ENCODE results near the gene TATDN2. TPM values are rescaled to one million over a fixed set of nuclear protein-coding genes. Genes with fewer than 3 reads are reported as not detected.

The TATDN2 gene
- total RNA-seq, 1 donor from 2014 or later, result 18.8 TPM

DNA sequence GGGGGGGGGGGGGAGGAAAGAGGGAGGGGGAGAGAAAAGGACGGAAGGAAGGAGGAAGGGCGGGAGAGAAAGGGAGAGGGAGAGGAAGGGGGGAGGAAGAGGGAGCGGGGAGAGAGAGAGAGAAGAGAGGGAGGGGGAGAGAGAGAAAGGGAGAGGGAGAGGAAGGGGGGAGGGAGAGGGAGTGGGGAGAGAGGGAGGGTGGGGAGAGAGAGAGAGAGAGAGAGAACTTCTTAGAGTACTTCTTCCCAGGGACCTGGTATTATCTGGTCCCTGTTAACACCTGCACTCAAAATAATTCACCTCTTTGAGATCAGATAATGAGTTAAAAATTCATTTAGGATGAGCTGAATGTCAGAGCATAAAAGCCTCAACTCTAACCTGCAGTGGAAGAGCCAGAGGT lies 71.5 kb downstream of the TATDN2 start:
- DNase-seq, result no peak

DNA sequence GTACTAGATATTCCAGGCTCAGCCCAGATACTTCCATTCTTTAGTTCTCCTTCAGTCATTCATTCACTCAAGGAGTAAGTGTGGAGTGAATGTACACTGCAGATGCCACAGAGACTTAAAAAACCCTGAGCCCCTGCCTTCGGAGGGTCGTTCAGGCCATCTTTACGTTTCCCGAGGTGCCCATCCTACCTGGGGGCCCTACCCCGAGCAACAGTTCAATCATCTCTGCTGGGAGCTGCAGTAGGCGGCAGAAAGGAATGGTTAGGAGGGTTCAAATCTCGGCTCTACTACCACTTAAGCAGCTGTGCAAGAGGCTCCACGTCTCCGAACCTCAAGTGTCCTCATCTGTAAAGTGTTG lies 72.0 kb downstream of the TATDN2 start:
- no peak for DNase-seq

DNA sequence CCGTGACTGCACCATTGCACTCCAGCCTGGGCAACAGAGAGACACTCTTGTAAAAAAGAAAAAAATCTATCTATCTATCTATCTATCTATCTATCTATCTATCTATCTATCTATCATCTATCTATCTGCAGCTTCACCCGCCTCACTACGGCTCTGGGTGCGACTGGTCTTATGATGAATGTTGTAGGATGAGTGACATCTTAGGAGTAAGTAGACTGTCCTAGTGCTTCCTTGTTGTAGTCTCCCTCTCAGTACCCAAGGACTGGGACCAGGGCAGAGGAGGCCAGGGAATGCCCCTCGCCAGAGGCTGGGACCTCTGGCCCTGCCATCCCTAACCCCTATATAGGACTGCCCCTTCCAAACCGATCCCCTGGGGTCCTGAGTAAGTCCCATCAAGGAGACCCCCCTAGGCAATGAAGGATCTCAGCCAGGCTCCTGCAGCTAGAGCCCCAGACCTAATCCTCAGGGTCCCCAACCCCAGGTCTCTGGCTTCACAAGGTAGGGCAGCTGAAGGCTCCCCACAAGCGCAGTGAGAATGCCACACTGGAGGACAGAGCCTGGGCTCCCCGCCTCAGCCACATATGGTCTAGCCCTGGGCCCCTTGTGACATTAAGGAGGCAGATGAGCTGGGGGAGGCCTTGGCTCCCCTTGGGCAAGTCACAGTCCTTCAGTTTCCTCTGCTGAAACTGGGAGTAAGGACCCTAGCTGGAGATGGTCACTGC lies 73.5 kb downstream of the TATDN2 start:
- DNase-seq, result no peak

DNA sequence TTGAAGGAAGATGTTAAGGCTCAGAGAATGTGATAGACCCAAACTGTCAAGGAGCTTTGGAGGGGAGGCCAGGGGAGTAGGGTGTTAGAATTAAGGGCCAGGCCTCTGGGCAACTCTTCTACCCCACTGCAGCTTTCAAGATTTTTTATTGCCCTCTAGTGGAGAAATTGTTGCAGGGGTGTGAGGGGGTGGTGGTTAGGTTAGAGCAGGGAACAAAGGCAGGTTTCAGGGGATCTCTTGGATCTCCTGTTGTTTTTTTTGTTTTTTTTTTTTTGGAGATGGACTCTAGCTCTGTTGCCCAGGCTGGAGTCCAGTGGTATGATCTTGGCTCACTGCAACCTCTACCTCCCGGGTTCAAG lies 74.1 kb downstream of the TATDN2 start:
- no peak for DNase-seq

DNA sequence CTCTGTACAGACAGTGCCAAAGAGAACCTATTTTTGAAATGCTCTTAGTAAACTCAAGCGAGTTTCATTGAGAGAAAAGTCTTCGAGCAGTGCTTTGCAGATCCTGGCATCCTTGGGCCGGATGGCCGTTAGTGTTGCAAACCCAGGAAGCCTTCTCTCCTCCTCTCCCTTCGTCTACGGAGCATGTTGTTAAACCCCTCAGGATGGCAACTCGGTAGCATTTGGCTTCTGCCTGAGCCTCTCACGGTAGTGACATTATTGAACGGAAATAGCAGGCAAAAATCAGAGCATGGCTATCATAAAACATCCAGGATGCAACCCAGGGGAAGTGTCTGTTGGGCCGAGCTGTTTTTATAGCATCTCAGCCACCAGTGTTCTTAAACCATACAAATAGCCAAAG lies 79.3 kb downstream of the TATDN2 start:
- DNase-seq, result no peak

DNA sequence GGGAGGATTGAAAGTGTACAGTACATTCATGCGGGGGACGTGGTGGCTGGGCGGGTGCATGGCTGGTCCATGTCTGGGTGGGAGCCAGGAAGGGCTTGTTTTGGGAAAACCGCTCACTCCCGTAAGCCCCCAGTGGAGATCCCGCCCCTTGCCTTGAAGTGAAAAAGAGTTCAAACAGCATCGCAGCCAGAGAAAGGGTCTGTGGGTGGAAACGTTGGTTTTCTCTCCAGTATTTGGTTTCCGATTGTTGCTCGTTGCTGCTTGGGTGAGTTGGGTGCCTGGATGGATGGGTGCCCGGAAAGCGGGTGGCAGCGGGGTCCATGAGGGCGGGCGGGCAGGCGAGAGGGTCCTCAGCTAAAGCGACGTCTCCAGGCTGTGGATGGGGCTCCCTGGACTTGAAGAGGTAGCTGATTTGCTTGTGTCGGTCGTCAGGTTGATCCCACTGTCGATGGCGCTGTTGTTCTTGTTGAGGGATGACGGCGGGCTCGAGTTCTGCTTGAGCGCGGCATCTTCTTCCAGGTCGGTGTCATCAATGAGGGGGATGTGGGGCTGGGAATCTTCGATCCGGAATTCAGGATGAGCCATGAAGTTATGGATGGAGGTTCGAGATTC lies 80.3 kb downstream of the TATDN2 start:
- DNase-seq, result no peak

GRCh38 chr3:10329495-10330015 lies 81.3 kb downstream of the TATDN2 start:
- no peak for DNase-seq

DNA sequence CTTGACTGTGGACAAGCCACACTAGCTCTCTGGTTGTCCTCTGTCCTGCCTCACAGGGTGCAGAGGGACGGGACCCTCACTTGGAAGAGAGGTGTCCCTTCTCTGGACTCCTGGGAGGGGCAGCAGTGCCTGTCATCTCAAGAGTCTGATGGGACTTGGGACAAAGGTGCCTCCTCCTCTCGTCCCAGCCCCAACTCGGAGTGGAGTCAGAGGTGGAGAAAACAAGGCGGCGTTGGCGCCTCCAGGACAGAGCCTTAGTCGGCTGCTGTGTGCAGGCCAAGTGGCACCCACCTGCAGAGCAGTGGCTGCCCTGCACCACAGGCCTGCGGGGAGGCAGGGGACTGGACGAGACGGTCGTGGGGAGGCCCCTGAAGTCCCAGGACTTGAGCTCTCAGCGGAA lies 82.1 kb downstream of the TATDN2 start:
- DNase-seq, result no peak

Small RNAs within 50 kb of the gene (small RNA-seq; reads per million reads assigned to genes)
- gene MIR378B (ENCODE audit: low replicate concordance) (0.33 reads per million, percentile 37 among the genes with 10 or more reads in this experiment), gene RF02126 (ENCODE audit: low replicate concordance) (not detected)

Other genes starting within 250 kb of the TATDN2 start
- 15.0 TPM for gene FANCD2, start 222.0 kb upstream of the TATDN2 start, total RNA-seq
- gene FANCD2OS, start 140.2 kb upstream of the TATDN2 start, total RNA-seq, result not detected
- 74.1 TPM for gene BRK1, start 132.8 kb upstream of the TATDN2 start, total RNA-seq
- 46.7 TPM for gene VHL, start 106.7 kb upstream of the TATDN2 start, total RNA-seq
- 3.8 TPM for gene IRAK2, start 83.5 kb upstream of the TATDN2 start, total RNA-seq
- not detected for gene GHRL, start 44.5 kb downstream of the TATDN2 start, total RNA-seq
- 104 TPM for gene SEC13, start 72.7 kb downstream of the TATDN2 start, total RNA-seq